ENCODE results near the gene RABL2B. TPM values are rescaled to one million over a fixed set of nuclear protein-coding genes. Genes with fewer than 3 reads are reported as not detected.

The RABL2B gene
- total RNA-seq, 1 donor from 2014 or later = 32.1 TPM

DNA sequence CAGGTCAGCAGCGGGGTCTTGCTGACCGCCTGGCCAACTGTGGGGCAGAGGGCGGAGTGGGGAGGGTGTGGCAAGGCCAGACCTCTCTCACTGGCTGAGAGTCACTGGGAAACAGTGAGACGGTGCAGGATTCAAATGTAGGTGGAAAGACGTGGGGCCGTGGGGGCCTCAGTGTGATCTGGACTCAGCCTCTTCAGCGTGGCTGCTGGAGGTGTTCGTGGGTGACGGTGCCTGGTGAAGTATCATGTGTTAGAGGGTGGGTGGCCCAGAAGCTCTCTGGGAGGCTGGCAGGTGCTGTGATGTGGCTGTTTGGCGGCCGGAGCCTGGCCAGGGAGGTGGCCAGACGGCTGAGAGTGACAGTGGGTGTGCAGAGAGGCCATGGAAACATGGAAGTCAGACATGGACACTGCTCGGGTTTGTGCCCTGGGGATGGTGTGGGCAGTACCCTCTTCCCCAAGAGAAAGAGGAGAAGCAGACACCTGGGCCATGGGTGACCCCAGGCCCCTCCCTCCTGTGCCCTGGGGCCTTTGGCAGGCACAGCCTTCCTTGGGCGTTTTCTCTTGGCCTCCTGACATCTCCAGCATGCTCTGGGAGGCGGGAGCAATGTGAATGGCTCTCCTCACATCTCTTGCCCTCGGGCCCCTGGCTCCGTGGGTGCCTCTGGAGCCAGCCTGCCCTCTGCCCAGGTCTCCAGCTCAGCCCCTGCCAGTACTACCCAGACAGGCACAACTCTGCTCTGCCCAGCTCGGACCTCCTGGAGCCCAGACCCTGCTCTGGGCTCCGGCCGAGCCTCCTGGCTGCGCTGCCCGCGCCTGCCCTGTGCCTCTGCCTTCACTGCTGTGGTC, 55.5 kb downstream of the RABL2B start:
- Mint-ChIP-seq H3K36me3 (ENCODE audit: low read depth) (peaks cover 1% of the 10 kb centered on the region), H3K27ac (ENCODE audit: unreplicated experiment) (no peak overlapping the region), H3K27me3 (ENCODE audit: low read depth) (no peaks in the 10 kb centered on the region), H3K9me3 (ENCODE audit: low read depth) (no peaks in the 10 kb centered on the region), H3K4me3 (ENCODE audit: unreplicated experiment) (no peak overlapping the region), H3K4me1 (ENCODE audit: low read depth) (no peaks in the 10 kb centered on the region)
- peak; percentile 75 for DNase-seq (ENCODE audit: low spot score)
- TF ChIP-seq, protein P1, sequence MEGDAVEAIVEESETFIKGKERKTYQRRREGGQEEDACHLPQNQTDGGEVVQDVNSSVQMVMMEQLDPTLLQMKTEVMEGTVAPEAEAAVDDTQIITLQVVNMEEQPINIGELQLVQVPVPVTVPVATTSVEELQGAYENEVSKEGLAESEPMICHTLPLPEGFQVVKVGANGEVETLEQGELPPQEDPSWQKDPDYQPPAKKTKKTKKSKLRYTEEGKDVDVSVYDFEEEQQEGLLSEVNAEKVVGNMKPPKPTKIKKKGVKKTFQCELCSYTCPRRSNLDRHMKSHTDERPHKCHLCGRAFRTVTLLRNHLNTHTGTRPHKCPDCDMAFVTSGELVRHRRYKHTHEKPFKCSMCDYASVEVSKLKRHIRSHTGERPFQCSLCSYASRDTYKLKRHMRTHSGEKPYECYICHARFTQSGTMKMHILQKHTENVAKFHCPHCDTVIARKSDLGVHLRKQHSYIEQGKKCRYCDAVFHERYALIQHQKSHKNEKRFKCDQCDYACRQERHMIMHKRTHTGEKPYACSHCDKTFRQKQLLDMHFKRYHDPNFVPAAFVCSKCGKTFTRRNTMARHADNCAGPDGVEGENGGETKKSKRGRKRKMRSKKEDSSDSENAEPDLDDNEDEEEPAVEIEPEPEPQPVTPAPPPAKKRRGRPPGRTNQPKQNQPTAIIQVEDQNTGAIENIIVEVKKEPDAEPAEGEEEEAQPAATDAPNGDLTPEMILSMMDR (IDR thresholded peaks at IDR 0.05) = no peak

DNA sequence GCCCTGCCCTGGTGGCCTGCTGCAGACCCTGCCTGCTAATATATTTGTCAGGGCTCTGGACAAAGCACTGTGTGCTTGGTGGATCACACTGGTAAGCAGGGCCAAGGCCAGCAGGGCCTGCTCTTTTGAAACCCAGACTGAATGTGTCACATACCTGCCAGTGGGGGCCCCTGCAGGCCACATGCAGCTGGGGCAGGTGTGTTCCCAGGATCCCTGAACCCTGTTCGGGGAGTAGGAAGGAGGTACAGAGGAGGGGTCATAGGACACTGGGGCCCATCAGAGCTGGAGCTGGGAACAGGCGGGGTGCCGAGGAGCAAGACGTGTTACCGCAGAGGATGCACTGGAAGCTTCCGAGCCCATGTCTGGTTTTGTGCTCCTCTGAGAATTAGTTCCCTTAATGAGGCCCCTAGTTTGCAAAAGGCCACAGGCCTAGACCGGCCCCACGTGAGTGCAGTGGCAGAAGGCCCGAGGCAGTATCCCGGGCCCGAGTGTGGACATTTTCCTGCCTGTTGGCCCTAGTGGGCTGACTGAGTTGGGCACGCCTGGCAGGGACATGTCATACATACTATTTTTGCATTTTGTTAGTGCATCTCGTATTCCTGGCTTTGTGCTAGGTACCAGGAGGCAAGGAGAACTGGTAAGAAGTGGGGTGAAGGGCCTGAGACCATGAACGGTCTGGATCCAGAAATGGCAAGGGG, 56.6 kb downstream of the RABL2B start:
- Mint-ChIP-seq H3K27ac (ENCODE audit: unreplicated experiment) (no peak overlapping the region), H3K4me1 (ENCODE audit: low read depth) (no peaks in the 10 kb centered on the region), H3K36me3 (ENCODE audit: low read depth) (peaks cover 5% of the 10 kb centered on the region), H3K9me3 (ENCODE audit: low read depth) (no peaks in the 10 kb centered on the region), H3K4me3 (ENCODE audit: unreplicated experiment) (no peak overlapping the region), H3K27me3 (ENCODE audit: low read depth) (no peaks in the 10 kb centered on the region)
- DNase-seq (ENCODE audit: low spot score) = peak; percentile 68
- TF ChIP-seq, protein P1 (IDR thresholded peaks at IDR 0.05) = no peak

DNA sequence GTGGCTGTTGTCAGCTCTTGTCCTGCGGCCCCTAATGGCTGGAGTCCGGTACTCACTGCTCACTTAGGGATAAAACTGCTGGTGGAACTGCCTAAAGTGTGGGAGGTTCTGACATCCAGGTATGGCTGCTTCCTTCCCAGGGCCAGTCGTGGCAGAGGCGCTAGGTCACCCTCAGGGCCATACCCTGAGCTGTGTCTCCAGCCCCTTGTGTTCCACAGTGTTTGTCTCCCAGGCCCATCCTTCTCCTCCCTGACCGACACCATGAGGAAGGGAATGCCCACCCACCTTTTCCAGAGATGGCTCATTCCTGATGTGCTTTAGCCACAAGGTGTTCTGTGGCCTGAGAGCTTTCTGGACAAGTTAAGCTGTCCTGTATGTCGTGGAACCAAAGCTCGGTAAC, 57.8 kb downstream of the RABL2B start:
- no peaks in the 10 kb centered on the region for H3K9me3 Mint-ChIP-seq (ENCODE audit: low read depth)
- TF ChIP-seq, protein P1 (IDR thresholded peaks at IDR 0.05) = no peak
- no peaks in the 10 kb centered on the region for H3K27me3 Mint-ChIP-seq (ENCODE audit: low read depth)
- no peak overlapping the region for H3K27ac Mint-ChIP-seq (ENCODE audit: unreplicated experiment)
- peaks cover 5% of the 10 kb centered on the region for H3K36me3 Mint-ChIP-seq (ENCODE audit: low read depth)
- H3K4me1 Mint-ChIP-seq (ENCODE audit: low read depth) = no peaks in the 10 kb centered on the region
- no peak for DNase-seq (ENCODE audit: low spot score)
- H3K4me3 Mint-ChIP-seq (ENCODE audit: unreplicated experiment) = no peak overlapping the region

DNA sequence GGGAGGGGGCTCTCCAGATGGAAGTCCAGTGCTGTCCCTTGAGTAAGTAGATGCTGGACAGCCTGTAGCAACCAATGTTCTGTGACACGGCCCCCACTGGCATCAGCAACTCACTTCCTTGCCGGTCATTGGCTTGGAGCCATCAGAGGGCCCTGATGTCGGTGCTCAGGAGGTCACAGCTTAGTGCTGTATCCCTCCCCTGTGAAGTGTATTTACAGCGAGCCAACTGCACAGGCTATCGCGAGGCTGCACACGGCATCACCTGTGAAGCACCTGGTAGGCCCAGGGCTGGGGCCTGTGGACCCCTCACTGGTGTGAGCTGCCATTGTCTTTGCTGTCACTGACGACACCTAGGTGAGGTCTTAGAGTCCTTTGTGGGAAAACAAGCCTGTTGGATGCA, 58.8 kb downstream of the RABL2B start:
- Mint-ChIP-seq H3K4me1 (ENCODE audit: low read depth) (no peaks in the 10 kb centered on the region), H3K27ac (ENCODE audit: unreplicated experiment) (no peak overlapping the region), H3K36me3 (ENCODE audit: low read depth) (peaks cover 5% of the 10 kb centered on the region), H3K4me3 (ENCODE audit: unreplicated experiment) (no peak overlapping the region), H3K9me3 (ENCODE audit: low read depth) (no peaks in the 10 kb centered on the region), H3K27me3 (ENCODE audit: low read depth) (peaks cover 1% of the 10 kb centered on the region)
- DNase-seq (ENCODE audit: low spot score) = no peak
- TF ChIP-seq, protein P1 (IDR thresholded peaks at IDR 0.05) = no peak

DNA sequence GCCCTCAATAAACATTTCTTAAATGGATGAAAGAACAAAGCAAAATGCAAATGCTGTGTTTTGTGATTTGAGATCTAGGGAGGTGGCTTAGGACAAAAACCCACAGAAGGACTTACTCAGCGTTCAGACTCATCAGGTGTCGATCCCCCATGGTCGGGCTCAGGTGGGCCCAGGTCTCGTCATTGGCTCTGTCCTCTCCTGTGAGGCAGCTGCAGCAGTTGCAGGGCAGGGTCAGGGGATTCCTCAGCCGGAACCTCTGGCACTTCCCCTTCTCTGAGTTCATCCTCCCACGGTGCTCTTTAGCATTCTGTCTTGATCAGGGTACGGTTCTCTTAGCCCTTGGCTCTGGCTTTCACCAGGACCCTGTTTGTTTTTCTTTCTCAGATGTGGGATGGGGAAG, 59.4 kb downstream of the RABL2B start:
- no peak overlapping the region for H3K27ac Mint-ChIP-seq (ENCODE audit: unreplicated experiment)
- H3K36me3 Mint-ChIP-seq (ENCODE audit: low read depth) = peaks cover 5% of the 10 kb centered on the region
- H3K9me3 Mint-ChIP-seq (ENCODE audit: low read depth) = no peaks in the 10 kb centered on the region
- H3K4me1 Mint-ChIP-seq (ENCODE audit: low read depth) = no peaks in the 10 kb centered on the region
- peaks cover 6% of the 10 kb centered on the region for H3K27me3 Mint-ChIP-seq (ENCODE audit: low read depth)
- TF ChIP-seq, protein P1 (IDR thresholded peaks at IDR 0.05) = no peak
- no peak for DNase-seq (ENCODE audit: low spot score)
- H3K4me3 Mint-ChIP-seq (ENCODE audit: unreplicated experiment) = no peak overlapping the region
